Measurements from ENCODE around the gene TLN1. TPM values are rescaled to one million over a fixed set of nuclear protein-coding genes. Genes with fewer than 3 reads are reported as not detected.

The TLN1 gene
- total and polyA plus RNA-seq, 2 experiments from 2014 or later = 21.5 to 120 TPM

DNA sequence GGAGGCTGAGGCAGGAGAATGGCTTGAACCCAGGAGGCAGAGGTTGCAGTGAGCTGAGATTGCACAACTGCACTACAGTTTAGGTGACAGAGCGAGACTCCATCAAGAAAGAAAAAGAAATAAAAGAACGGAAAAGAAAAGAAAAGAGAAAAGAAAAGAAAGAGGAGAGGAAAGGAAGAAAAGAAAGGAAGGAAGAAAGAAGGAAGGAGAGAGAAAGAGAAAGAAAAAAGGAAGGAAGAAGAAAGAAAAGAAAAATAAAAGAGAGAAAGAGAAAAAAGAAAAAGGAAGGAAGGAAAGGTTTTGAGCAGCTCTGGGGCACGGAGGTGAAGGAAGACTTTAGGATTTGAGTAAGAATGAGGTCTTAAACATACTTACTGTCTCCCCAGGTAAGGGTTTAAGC, 18.4 kb downstream of the TLN1 start:
- no peak for ATAC-seq
- H4K20me1 ChIP-seq (replicated peaks; ENCODE audit: insufficient read depth) = peaks cover 6% of the 10 kb centered on the region
- no peaks in the 10 kb centered on the region for H3K79me2 ChIP-seq (replicated peaks; ENCODE audit: insufficient read depth)
- no peaks in the 10 kb centered on the region for H3K9me2 ChIP-seq (ENCODE audit: insufficient read depth)
- H3K36me3 ChIP-seq (ENCODE audit: insufficient read depth) = peaks cover 57% of the 10 kb centered on the region
- DNase-seq (ENCODE audit: low spot score) = no peak
- H3F3A ChIP-seq (replicated peaks; ENCODE audit: low read depth) = 0 out of 2 replicates have a peak, but pooled peaks cover 3% of the 10 kb centered on the region
- H3K4me1 ChIP-seq (ENCODE audit: insufficient read depth) = no peaks in the 10 kb centered on the region
- H2AFZ ChIP-seq = no peak overlapping the region
- no peak overlapping the region for H3K4me3 ChIP-seq
- Mint-ChIP-seq H3K4me3 (no peak overlapping the region; the same call in 2 of the 3 replicates), H3K36me3 (ENCODE audit: low read depth) (peaks cover 81% of the 10 kb centered on the region), H3K27ac (no peak overlapping the region), H3K4me1 (peaks cover 4% of the 10 kb centered on the region; the same call in 2 of the 3 replicates), H3K27me3 (ENCODE audit: insufficient read depth, low read depth, poor library complexity) (peaks cover 6% of the 10 kb centered on the region), H3K9me3 (no peaks in the 10 kb centered on the region)
- H3K27me3 ChIP-seq (ENCODE audit: insufficient read depth) = no peaks in the 10 kb centered on the region
- H3K4me2 ChIP-seq = no peak overlapping the region
- TF ChIP-seq, protein P1, sequence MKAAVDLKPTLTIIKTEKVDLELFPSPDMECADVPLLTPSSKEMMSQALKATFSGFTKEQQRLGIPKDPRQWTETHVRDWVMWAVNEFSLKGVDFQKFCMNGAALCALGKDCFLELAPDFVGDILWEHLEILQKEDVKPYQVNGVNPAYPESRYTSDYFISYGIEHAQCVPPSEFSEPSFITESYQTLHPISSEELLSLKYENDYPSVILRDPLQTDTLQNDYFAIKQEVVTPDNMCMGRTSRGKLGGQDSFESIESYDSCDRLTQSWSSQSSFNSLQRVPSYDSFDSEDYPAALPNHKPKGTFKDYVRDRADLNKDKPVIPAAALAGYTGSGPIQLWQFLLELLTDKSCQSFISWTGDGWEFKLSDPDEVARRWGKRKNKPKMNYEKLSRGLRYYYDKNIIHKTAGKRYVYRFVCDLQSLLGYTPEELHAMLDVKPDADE (IDR thresholded peaks at IDR 0.05) = no peak
- TF ChIP-seq, protein P2, sequence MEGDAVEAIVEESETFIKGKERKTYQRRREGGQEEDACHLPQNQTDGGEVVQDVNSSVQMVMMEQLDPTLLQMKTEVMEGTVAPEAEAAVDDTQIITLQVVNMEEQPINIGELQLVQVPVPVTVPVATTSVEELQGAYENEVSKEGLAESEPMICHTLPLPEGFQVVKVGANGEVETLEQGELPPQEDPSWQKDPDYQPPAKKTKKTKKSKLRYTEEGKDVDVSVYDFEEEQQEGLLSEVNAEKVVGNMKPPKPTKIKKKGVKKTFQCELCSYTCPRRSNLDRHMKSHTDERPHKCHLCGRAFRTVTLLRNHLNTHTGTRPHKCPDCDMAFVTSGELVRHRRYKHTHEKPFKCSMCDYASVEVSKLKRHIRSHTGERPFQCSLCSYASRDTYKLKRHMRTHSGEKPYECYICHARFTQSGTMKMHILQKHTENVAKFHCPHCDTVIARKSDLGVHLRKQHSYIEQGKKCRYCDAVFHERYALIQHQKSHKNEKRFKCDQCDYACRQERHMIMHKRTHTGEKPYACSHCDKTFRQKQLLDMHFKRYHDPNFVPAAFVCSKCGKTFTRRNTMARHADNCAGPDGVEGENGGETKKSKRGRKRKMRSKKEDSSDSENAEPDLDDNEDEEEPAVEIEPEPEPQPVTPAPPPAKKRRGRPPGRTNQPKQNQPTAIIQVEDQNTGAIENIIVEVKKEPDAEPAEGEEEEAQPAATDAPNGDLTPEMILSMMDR (conservative IDR thresholded peaks at IDR 0.05; ENCODE audit: low read depth in 2 of 2) = no peak
- TF ChIP-seq POLR2AphosphoS5 (IDR thresholded peaks at IDR 0.05; ENCODE audit: low read depth) = no peak
- TF ChIP-seq, protein P3, sequence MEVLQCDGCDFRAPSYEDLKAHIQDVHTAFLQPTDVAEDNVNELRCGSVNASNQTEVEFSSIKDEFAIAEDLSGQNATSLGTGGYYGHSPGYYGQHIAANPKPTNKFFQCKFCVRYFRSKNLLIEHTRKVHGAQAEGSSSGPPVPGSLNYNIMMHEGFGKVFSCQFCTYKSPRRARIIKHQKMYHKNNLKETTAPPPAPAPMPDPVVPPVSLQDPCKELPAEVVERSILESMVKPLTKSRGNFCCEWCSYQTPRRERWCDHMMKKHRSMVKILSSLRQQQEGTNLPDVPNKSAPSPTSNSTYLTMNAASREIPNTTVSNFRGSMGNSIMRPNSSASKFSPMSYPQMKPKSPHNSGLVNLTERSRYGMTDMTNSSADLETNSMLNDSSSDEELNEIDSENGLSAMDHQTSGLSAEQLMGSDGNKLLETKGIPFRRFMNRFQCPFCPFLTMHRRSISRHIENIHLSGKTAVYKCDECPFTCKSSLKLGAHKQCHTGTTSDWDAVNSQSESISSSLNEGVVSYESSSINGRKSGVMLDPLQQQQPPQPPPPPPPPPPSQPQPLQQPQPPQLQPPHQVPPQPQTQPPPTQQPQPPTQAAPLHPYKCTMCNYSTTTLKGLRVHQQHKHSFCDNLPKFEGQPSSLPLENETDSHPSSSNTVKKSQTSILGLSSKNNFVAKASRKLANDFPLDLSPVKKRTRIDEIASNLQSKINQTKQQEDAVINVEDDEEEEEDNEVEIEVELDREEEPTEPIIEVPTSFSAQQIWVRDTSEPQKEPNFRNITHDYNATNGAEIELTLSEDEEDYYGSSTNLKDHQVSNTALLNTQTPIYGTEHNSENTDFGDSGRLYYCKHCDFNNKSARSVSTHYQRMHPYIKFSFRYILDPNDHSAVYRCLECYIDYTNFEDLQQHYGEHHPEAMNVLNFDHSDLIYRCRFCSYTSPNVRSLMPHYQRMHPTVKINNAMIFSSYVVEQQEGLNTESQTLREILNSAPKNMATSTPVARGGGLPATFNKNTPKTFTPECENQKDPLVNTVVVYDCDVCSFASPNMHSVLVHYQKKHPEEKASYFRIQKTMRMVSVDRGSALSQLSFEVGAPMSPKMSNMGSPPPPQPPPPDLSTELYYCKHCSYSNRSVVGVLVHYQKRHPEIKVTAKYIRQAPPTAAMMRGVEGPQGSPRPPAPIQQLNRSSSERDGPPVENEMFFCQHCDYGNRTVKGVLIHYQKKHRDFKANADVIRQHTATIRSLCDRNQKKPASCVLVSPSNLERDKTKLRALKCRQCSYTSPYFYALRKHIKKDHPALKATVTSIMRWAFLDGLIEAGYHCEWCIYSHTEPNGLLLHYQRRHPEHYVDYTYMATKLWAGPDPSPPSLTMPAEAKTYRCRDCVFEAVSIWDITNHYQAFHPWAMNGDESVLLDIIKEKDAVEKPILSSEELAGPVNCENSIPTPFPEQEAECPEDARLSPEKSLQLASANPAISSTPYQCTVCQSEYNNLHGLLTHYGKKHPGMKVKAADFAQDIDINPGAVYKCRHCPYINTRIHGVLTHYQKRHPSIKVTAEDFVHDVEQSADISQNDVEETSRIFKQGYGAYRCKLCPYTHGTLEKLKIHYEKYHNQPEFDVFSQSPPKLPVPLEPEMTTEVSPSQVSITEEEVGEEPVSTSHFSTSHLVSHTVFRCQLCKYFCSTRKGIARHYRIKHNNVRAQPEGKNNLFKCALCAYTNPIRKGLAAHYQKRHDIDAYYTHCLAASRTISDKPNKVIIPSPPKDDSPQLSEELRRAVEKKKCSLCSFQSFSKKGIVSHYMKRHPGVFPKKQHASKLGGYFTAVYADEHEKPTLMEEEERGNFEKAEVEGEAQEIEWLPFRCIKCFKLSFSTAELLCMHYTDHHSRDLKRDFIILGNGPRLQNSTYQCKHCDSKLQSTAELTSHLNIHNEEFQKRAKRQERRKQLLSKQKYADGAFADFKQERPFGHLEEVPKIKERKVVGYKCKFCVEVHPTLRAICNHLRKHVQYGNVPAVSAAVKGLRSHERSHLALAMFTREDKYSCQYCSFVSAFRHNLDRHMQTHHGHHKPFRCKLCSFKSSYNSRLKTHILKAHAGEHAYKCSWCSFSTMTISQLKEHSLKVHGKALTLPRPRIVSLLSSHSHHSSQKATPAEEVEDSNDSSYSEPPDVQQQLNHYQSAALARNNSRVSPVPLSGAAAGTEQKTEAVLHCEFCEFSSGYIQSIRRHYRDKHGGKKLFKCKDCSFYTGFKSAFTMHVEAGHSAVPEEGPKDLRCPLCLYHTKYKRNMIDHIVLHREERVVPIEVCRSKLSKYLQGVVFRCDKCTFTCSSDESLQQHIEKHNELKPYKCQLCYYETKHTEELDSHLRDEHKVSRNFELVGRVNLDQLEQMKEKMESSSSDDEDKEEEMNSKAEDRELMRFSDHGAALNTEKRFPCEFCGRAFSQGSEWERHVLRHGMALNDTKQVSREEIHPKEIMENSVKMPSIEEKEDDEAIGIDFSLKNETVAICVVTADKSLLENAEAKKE (CRISPR knock-in tag; IDR thresholded peaks at IDR 0.05) = no peak
- no peak for TF ChIP-seq EZH2 (IDR thresholded peaks at IDR 0.05; ENCODE audit: low read depth, unreplicated experiment)
- TF ChIP-seq ZNF114 (CRISPR knock-in tag; IDR thresholded peaks at IDR 0.05) = no peak
- no peak for TF ChIP-seq EZH2phosphoT487 (IDR thresholded peaks at IDR 0.05; ENCODE audit: unreplicated experiment)
- TF ChIP-seq CREB1 (CRISPR knock-in tag; IDR thresholded peaks at IDR 0.05; ENCODE audit: low read depth) = no peak
- no peak for TF ChIP-seq STAT1 (IDR thresholded peaks at IDR 0.05; ENCODE audit: unreplicated experiment)
- no peak for TF ChIP-seq JUNB (IDR thresholded peaks at IDR 0.05; ENCODE audit: unreplicated experiment)
- TF ChIP-seq, protein P4, sequence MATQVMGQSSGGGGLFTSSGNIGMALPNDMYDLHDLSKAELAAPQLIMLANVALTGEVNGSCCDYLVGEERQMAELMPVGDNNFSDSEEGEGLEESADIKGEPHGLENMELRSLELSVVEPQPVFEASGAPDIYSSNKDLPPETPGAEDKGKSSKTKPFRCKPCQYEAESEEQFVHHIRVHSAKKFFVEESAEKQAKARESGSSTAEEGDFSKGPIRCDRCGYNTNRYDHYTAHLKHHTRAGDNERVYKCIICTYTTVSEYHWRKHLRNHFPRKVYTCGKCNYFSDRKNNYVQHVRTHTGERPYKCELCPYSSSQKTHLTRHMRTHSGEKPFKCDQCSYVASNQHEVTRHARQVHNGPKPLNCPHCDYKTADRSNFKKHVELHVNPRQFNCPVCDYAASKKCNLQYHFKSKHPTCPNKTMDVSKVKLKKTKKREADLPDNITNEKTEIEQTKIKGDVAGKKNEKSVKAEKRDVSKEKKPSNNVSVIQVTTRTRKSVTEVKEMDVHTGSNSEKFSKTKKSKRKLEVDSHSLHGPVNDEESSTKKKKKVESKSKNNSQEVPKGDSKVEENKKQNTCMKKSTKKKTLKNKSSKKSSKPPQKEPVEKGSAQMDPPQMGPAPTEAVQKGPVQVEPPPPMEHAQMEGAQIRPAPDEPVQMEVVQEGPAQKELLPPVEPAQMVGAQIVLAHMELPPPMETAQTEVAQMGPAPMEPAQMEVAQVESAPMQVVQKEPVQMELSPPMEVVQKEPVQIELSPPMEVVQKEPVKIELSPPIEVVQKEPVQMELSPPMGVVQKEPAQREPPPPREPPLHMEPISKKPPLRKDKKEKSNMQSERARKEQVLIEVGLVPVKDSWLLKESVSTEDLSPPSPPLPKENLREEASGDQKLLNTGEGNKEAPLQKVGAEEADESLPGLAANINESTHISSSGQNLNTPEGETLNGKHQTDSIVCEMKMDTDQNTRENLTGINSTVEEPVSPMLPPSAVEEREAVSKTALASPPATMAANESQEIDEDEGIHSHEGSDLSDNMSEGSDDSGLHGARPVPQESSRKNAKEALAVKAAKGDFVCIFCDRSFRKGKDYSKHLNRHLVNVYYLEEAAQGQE (IDR thresholded peaks at IDR 0.05; ENCODE audit: unreplicated experiment) = no peak
- TF ChIP-seq NANOG (IDR thresholded peaks at IDR 0.05; ENCODE audit: borderline replicate concordance) = no peak
- TF ChIP-seq ZNF331 (CRISPR knock-in tag; IDR thresholded peaks at IDR 0.05; ENCODE audit: low read depth) = no peak
- H3K27ac ChIP-seq (ENCODE audit: low read depth) = no peak overlapping the region
